Aorta (tissue), 5 donors: Measurements from ENCODE around the gene LIMS2. TPM values are rescaled to one million over a fixed set of nuclear protein-coding genes. Genes with fewer than 3 reads are reported as not detected.

Source experiments
- ATAC-seq: fragments of 200-7000 bp; cut with Tn5 transposase; one replicate; pipeline ENCODE4 v1.9.1; 2022; ENCODE audit warnings: moderate library complexity; ENCODE audit not compliant: low FRiP score
- DNase-seq, 2 donors: peaks; one replicate each; pipeline ENCODE4 v3.0.0-alpha.2; 2020
- H3K27ac ChIP-seq, 2 donors: one replicate each; pipeline ENCODE4 v1.5.1; 2013; ENCODE audit warnings: low read length in 2 of 2, mild to moderate bottlenecking in 2 of 2, moderate library complexity in 2 of 2, control low read depth in 1 of 2, inconsistent platforms in 1 of 2, low read depth in 1 of 2
- H3K27me3 ChIP-seq, 2 donors: one replicate each; pipeline ENCODE4 v1.6.1; 2013; ENCODE audit warnings: control low read depth in 1 of 2, low read length in 1 of 2, mild to moderate bottlenecking in 1 of 2, moderate library complexity in 1 of 2; ENCODE audit not compliant: insufficient read depth in 2 of 2, control insufficient read depth in 1 of 2
- H3K36me3 ChIP-seq, 2 donors: one replicate each; pipeline ENCODE4 v1.6.1; 2013; ENCODE audit warnings: control low read depth in 1 of 2, low read length in 1 of 2, mild to moderate bottlenecking in 1 of 2; ENCODE audit not compliant: insufficient read depth in 2 of 2, control insufficient read depth in 1 of 2
- H3K4me1 ChIP-seq, 2 donors: one replicate each; pipeline ENCODE4 v1.6.1; 2013; ENCODE audit warnings: low read length in 2 of 2, control low read depth in 1 of 2, mild to moderate bottlenecking in 1 of 2, moderate library complexity in 1 of 2; ENCODE audit not compliant: insufficient read depth in 2 of 2, control insufficient read depth in 1 of 2
- H3K4me3 ChIP-seq, 2 donors: one replicate each; pipeline ENCODE4 v1.5.1; 2013; ENCODE audit warnings: low read length in 2 of 2, control low read depth in 1 of 2, mild to moderate bottlenecking in 1 of 2
- H3K9me3 ChIP-seq: one replicate; pipeline ENCODE4 v1.6.1; 2013; ENCODE audit warnings: mild to moderate bottlenecking, low read length; ENCODE audit not compliant: control insufficient read depth
- WGBS, 2 donors: extraction: QIAGEN DNeasy Blood & Tissue Kit; methylation state at CpG; one replicate each; pipeline ENCODE4 v1.1.7; 2013; 5-methylcytosine and 5-hydroxymethylcytosine counted together
- intact Hi-C, 2 donors: fragments of 100-400 bp; cut with DNase I; formaldehyde crosslinking; loops; one replicate each; pipeline versions ENCODE4 v1.14.2 to v1.15.0; 2022
- polyA plus RNA-seq, 2 donors: library from polyadenylated mRNA; stranded (reverse); fragments of 200-250 nt; gene quantifications; one replicate each; pipeline ENCODE4 v1.2.3, GENCODE V29; 2013
- total RNA-seq, 2 donors: library from RNA; stranded (reverse); fragmentation: NEBNext Ultra II Directional; extraction: Animal tissue kit (Norgen Biotek cat#: 25700); gene quantifications; one replicate each; pipeline ENCODE4 v1.2.1, GENCODE V29; 2021
- donor health status: healthy with polysubstance abuse.
- donor health status: Bipolar disorder and iron deficiency.
- donor health status: DM: no; HTN: no; CAD: no.
- donor health status: DM: no; HTN: no; CAD: no.
- donor health status: DM: yes; HTN: yes; CAD: no.

LIMS2 gene
- total and polyA plus RNA-seq, 4 donors = 188 to 2,193 (median 218) TPM

GRCh38 chr2:127713562-127713961 is 38.2 kb upstream of the LIMS2 start:
- 94% methylated on average over 25 of the region's 25 CpGs for WGBS, 2 donors
- Histone ChIP-seq H3K27ac (no peak overlapping the region), H3K4me1 (no peaks in the 10 kb centered on the region), H3K27me3 (no peaks in the 10 kb centered on the region), H3K9me3 (no peaks in the 10 kb centered on the region), H3K36me3 (no peaks in the 10 kb centered on the region), H3K4me3 (no peak overlapping the region)
- no peak for ATAC-seq
- no peak for DNase-seq
- intact Hi-C loops = no loop called here

GRCh38 chr2:127712999-127713398 is 37.7 kb upstream of the LIMS2 start:
- Histone ChIP-seq H3K36me3 (no peaks in the 10 kb centered on the region), H3K9me3 (no peaks in the 10 kb centered on the region), H3K27me3 (no peaks in the 10 kb centered on the region), H3K4me3 (no peak overlapping the region), H3K4me1 (no peaks in the 10 kb centered on the region), H3K27ac (no peak overlapping the region)
- intact Hi-C loops = no loop called here
- DNase-seq (no peak), ATAC-seq (no peak)
- 75 to 82% methylated on average over 2 of the region's 2 CpGs for WGBS, 2 donors

- Histone ChIP-seq H3K4me1 (no peaks in the 10 kb centered on the region), H3K4me3 (no peak overlapping the region), H3K27ac (no peak overlapping the region), H3K27me3 (no peaks in the 10 kb centered on the region), H3K36me3 (no peaks in the 10 kb centered on the region), H3K9me3 (no peaks in the 10 kb centered on the region)
- 95 to 97% methylated on average over 13 of the region's 13 CpGs for WGBS, 2 donors
- ATAC-seq (no peak), DNase-seq (no peak)
- intact Hi-C loops = loop anchor here in 1 of 2 donors (5.0 kb wide), 1 partner anchor 202 kb away; no protein-coding TSS in a partner anchor
Measured at GRCh38 chr2:127709336-127709735, 34.0 kb upstream of the LIMS2 start.

- 67 to 70% methylated on average over 9 of the region's 9 CpGs for WGBS, 2 donors
- no peak for DNase-seq
- Histone ChIP-seq H3K9me3 (no peaks in the 10 kb centered on the region), H3K4me3 (no peak overlapping the region), H3K4me1 (no peaks in the 10 kb centered on the region), H3K27me3 (no peaks in the 10 kb centered on the region), H3K36me3 (no peaks in the 10 kb centered on the region), H3K27ac (no peak overlapping the region)
- intact Hi-C loops = loop anchor here in 1 of 2 donors (5.0 kb wide), 1 partner anchor 201 kb away; no protein-coding TSS in a partner anchor
- no peak for ATAC-seq
Measured at GRCh38 chr2:127707890-127708648, 32.7 kb upstream of the LIMS2 start.

- H3K9me3 ChIP-seq = no peaks in the 10 kb centered on the region
- 87 to 93% methylated on average over 14 of the region's 14 CpGs for WGBS, 2 donors
- intact Hi-C loops = loop anchor here in 1 of 2 donors (5.0 kb wide), 1 partner anchor 199 kb away; no protein-coding TSS in a partner anchor
- no peaks in the 10 kb centered on the region for H3K4me1 ChIP-seq
- no peaks in the 10 kb centered on the region for H3K27me3 ChIP-seq
- no peaks in the 10 kb centered on the region for H3K36me3 ChIP-seq
- H3K4me3 ChIP-seq = no peak overlapping the region
- H3K27ac ChIP-seq = no peak overlapping the region
- DNase-seq = no peak
- ATAC-seq = no peak
Measured at GRCh38 chr2:127706215-127706990, 31.1 kb upstream of the LIMS2 start.

GRCh38 chr2:127705391-127706065 is 30.2 kb upstream of the LIMS2 start:
- no peaks in the 10 kb centered on the region for H3K4me1 ChIP-seq
- no peaks in the 10 kb centered on the region for H3K36me3 ChIP-seq
- no peak for ATAC-seq
- H3K4me3 ChIP-seq = no peak overlapping the region
- intact Hi-C loops = loop anchor here in 1 of 2 donors (5.0 kb wide), 1 partner anchor 198 kb away; no protein-coding TSS in a partner anchor
- no peaks in the 10 kb centered on the region for H3K27me3 ChIP-seq
- no peaks in the 10 kb centered on the region for H3K9me3 ChIP-seq
- no peak for DNase-seq
- WGBS, 2 donors = 74 to 79% methylated on average over 5 of the region's 5 CpGs
- H3K27ac ChIP-seq = no peak overlapping the region

- Histone ChIP-seq H3K27ac (no peak overlapping the region), H3K9me3 (no peaks in the 10 kb centered on the region), H3K27me3 (no peaks in the 10 kb centered on the region), H3K4me3 (no peak overlapping the region), H3K4me1 (no peaks in the 10 kb centered on the region), H3K36me3 (no peaks in the 10 kb centered on the region)
- no peak for DNase-seq
- ATAC-seq = peak; percentile 44
- 56 to 62% methylated on average over 5 of the region's 5 CpGs for WGBS, 2 donors
- intact Hi-C loops = loop anchor here in 1 of 2 donors (5.0 kb wide), 1 partner anchor 198 kb away; no protein-coding TSS in a partner anchor
Measured at GRCh38 chr2:127704641-127705390, 29.5 kb upstream of the LIMS2 start.

- H3K4me1 ChIP-seq = no peaks in the 10 kb centered on the region
- no peak overlapping the region for H3K27ac ChIP-seq
- H3K36me3 ChIP-seq = no peaks in the 10 kb centered on the region
- ATAC-seq (no peak), DNase-seq (no peak)
- no peaks in the 10 kb centered on the region for H3K9me3 ChIP-seq
- H3K27me3 ChIP-seq = no peaks in the 10 kb centered on the region
- H3K4me3 ChIP-seq = no peak overlapping the region
- 93% methylated on average over 5 of the region's 5 CpGs for WGBS, 2 donors
- intact Hi-C loops = no loop called here
Measured at GRCh38 chr2:127703282-127703681, 28.0 kb upstream of the LIMS2 start.
